Stimulated activated CD8-positive, alpha-beta memory T cell treated with anti-CD3 and anti-CD28 coated beads, Interleukin-7, amount 100 ng/mL, for 4 hours (primary cell): ENCODE measurements around the gene TRIM51G.
"Not testable (repeated sequence)": the region's sequence is repeated elsewhere in the genome, so short reads cannot be mapped to it uniquely, and the experiment has no call there.

ENCODE experiments used
- DNase-seq, 2 donors: peaks; one replicate each; pipeline ENCODE4 v3.0.0-alpha.2; 2020; ENCODE audit warnings: low read depth in 2 of 2

TRIM51G gene, protein sequence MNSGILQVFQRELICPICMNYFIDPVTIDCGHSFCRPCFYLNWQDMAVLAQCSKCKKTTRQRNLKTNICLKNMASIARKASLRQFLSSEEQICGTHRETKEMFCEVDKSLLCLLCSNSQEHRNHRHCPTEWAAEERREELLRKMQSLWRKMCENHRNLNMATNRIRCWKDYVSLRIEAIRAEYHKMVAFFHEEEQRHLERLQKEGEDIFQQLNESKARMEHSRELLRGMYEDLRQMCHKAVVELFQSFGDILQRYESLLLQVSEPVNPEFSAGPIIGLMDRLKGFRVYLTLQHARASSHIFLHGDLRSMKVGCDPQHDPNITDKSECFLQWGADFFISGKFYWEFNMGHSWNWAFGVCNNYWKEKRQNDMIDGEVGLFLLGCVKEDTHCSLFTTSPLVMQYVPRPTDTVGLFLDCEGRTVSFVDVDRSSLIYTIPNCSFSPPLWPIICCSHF

DNA sequence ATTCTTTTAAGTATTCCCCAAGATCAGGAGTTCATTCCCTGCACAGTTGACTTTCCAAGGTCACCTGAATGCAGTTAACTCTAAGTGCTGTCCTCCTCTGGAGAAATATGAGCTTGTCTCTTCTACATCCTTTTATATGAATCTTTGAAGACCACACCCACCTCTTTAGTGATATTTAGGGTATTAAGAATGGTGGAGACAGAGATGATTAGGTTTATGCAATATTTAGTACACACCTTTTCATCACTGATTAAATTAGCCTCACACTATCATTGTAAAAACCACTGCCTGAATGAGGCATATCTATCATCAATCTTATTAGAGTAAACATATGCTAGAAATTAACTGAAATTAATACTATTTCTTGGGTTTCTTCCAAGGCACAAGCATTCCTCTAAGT lies at the start of gene TRIM51G:
TRIM51G (minus strand) TSS at position 101 of the 400 bp plus-strand sequence. CDS start 2,190 bp downstream, outside the sequence.
- not testable (repeated sequence) for DNase-seq

GRCh38 chr11:49028523-49028922 lies 44.8 kb upstream of the TRIM51G start, which contains the start of gene TRIM49B:
TRIM49B (plus strand) TSS chr11:49028823; CDS start chr11:49031600, 2,777 bp downstream.
- DNase-seq = not testable (repeated sequence)

DNA sequence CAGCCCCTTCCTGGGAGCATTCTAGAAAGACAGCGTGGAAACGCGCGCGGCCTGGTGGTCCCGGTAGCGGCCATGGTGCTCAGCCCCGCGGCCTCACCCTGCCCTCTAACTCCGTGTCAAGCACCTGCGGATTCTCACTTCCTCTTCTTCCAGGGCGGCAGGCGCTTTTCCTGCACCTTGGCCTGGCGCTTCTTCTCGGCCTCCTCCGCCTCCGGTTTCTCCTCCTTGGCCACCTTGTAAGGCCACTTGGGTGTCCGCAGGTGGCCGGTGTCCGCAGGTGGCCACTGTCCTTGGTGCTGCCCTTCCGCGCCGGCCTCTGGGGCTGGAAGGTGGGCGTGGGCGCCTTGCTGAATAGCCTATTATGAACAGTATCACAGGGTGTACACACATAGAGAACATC lies 15.1 kb downstream of the TRIM51G start:
- DNase-seq = not testable (repeated sequence)

GRCh38 chr11:48955315-48956049 lies 28.2 kb downstream of the TRIM51G start:
- not testable (repeated sequence) for DNase-seq

GRCh38 chr11:48945796-48946195 lies 37.9 kb downstream of the TRIM51G start:
- not testable (repeated sequence) for DNase-seq
